ENCODE measurements around the gene ANKS1B. TPM values are rescaled to one million over a fixed set of nuclear protein-coding genes. Genes with fewer than 3 reads are reported as not detected.

The ANKS1B gene
- total RNA-seq, 1 experiment from 2014 or later = 5.8 TPM

- Mint-ChIP-seq H3K4me1 (no peaks in the 10 kb centered on the region), H3K4me3 (no peak overlapping the region), H3K9me3 (peaks cover 13% of the 10 kb centered on the region), H3K36me3 (peaks cover 6% of the 10 kb centered on the region; the same call in 1 of the 2 replicates), H3K27me3 (ENCODE audit: low read depth) (no peaks in the 10 kb centered on the region), H3K27ac (no peak overlapping the region)
- CTCF ChIA-PET = no interaction called here
- DNase-seq (ENCODE audit: low spot score) (no peak), ATAC-seq (no peak)
- no peak for TF ChIP-seq HMGXB4 (CRISPR knock-in tag; IDR thresholded peaks at IDR 0.05)
- TF ChIP-seq ZNF317 (CRISPR knock-in tag; IDR thresholded peaks at IDR 0.05; ENCODE audit: borderline replicate concordance, low read depth) = no peak
- TF ChIP-seq PREB (CRISPR knock-in tag; IDR thresholded peaks at IDR 0.05; ENCODE audit: borderline replicate concordance) = no peak
- no peak for TF ChIP-seq MYBL2 (CRISPR knock-in tag; IDR thresholded peaks at IDR 0.05)
- no peak for TF ChIP-seq ZBTB43 (CRISPR knock-in tag; IDR thresholded peaks at IDR 0.05)
- no peak for TF ChIP-seq ZNF416 (CRISPR knock-in tag; IDR thresholded peaks at IDR 0.05)
- TF ChIP-seq MXD4 (CRISPR knock-in tag; IDR thresholded peaks at IDR 0.05; ENCODE audit: borderline replicate concordance) = no peak
- no peak for TF ChIP-seq TP53 (CRISPR knock-in tag; IDR thresholded peaks at IDR 0.05)
- TF ChIP-seq ATF3 (CRISPR knock-in tag; conservative IDR thresholded peaks at IDR 0.05) = no peak
- TF ChIP-seq GRHL2 (CRISPR knock-in tag; IDR thresholded peaks at IDR 0.05; ENCODE audit: insufficient replicate concordance, severe bottlenecking) = no peak
- no peak for TF ChIP-seq MLX (CRISPR knock-in tag; IDR thresholded peaks at IDR 0.05)
- no peak for TF ChIP-seq SMAD4 (CRISPR knock-in tag; IDR thresholded peaks at IDR 0.05)
- TF ChIP-seq ATF2 (CRISPR knock-in tag; IDR thresholded peaks at IDR 0.05; ENCODE audit: borderline replicate concordance, low read depth) = no peak
- no peak for TF ChIP-seq NFE2L1 (CRISPR knock-in tag; IDR thresholded peaks at IDR 0.05)
- no peak for TF ChIP-seq STAT6 (CRISPR knock-in tag; conservative IDR thresholded peaks at IDR 0.05; ENCODE audit: low read depth)
- TF ChIP-seq ATF1 (CRISPR knock-in tag; IDR thresholded peaks at IDR 0.05) = no peak
- POLR2A ChIA-PET = no interaction called here
These were observed 41.5 kb upstream of the ANKS1B start for GRCh38 chr12:100026241-100026640.
